GM23338 (cell line): Measurements from ENCODE around the gene CLIP1.

Experiments used
- CTCF ChIP-seq, 2 experiments: fragments of 200-600 bp in 1 of 2; sonication (generic) in 1 of 2; conservative IDR thresholded peaks; 2 replicates each; pipeline versions ENCODE4 v1.5.1 to v1.6.1; 2016 to 2017; ENCODE audit warnings: antibody characterized with exemption in 2 of 2, low read depth in 2 of 2, mild to moderate bottlenecking in 2 of 2, moderate library complexity in 1 of 2
- EZH2 ChIP-seq: fragments of 200-600 bp; sonication (generic); IDR thresholded peaks from one replicate; pipeline ENCODE4 v1.8.0; 2017; ENCODE audit warnings: antibody characterized with exemption, mild to moderate bottlenecking, low read depth; ENCODE audit not compliant: unreplicated experiment
- NANOG ChIP-seq: IDR thresholded peaks from 2 replicates; pipeline ENCODE4 v1.6.1; 2016; ENCODE audit warnings: antibody characterized with exemption, borderline replicate concordance

- TF ChIP-seq CTCF (conservative IDR thresholded peaks at IDR 0.05; ENCODE audit: low read depth in 2 of 2) (no peak), EZH2 (no peak), NANOG (no peak)
Measured at GRCh38 chr12:122403115-122403770, 19.2 kb downstream of the CLIP1 start.
